GM23248 (cell line): Measurements from ENCODE around the gene MROH8. TPM values are rescaled to one million over a fixed set of nuclear protein-coding genes. Genes with fewer than 3 reads are reported as not detected.

Experiments used
- DNase-seq: peaks from one replicate; pipeline ENCODE4 v3.0.0-alpha.2; 2015
- H2AFZ ChIP-seq: fragments of 200-600 bp; sonication (generic); 2 replicates; pipeline ENCODE4 v1.6.1; 2016; ENCODE audit warnings: antibody characterized with exemption
- H3F3A ChIP-seq: fragments of 200-600 bp; sonication (generic); 2 replicates; pipeline ENCODE4 v1.6.1; 2016; ENCODE audit warnings: mild to moderate bottlenecking, antibody characterized with exemption, mixed run types; ENCODE audit not compliant: insufficient read depth
- H3K27ac ChIP-seq: fragments of 200-600 bp; sonication (generic); 2 replicates; pipeline ENCODE4 v1.5.1; 2016; ENCODE audit warnings: mild to moderate bottlenecking
- H3K27me3 ChIP-seq: fragments of 200-600 bp; sonication (generic); replicated peaks from 2 replicates; pipeline ENCODE4 v1.6.1; 2016; ENCODE audit warnings: mild to moderate bottlenecking; ENCODE audit not compliant: insufficient read depth
- H3K36me3 ChIP-seq: fragments of 200-600 bp; sonication (generic); 2 replicates; pipeline ENCODE4 v1.6.1; 2016; ENCODE audit warnings: low read depth, mild to moderate bottlenecking
- H3K4me1 ChIP-seq: fragments of 200-600 bp; sonication (generic); 2 replicates; pipeline ENCODE4 v1.6.1; 2016; ENCODE audit warnings: mild to moderate bottlenecking; ENCODE audit not compliant: insufficient read depth
- H3K4me2 ChIP-seq: fragments of 200-600 bp; sonication (generic); one replicate; pipeline ENCODE4 v1.6.1; 2016; ENCODE audit warnings: mild to moderate bottlenecking; ENCODE audit not compliant: unreplicated experiment
- H3K4me3 ChIP-seq: fragments of 200-600 bp; sonication (generic); 2 replicates; pipeline ENCODE4 v1.5.1; 2016; ENCODE audit warnings: mild to moderate bottlenecking
- H3K79me2 ChIP-seq: fragments of 200-600 bp; sonication (generic); 2 replicates; pipeline ENCODE4 v1.6.1; 2016; ENCODE audit warnings: mild to moderate bottlenecking; ENCODE audit not compliant: insufficient read depth
- H3K9ac ChIP-seq: fragments of 200-600 bp; sonication (generic); 2 replicates; pipeline ENCODE4 v1.6.1; 2016; ENCODE audit warnings: mild to moderate bottlenecking
- H3K9me2 ChIP-seq: fragments of 200-600 bp; sonication (generic); 2 replicates; pipeline ENCODE4 v1.6.1; 2016; ENCODE audit warnings: mixed run types, mild to moderate bottlenecking, moderate library complexity; ENCODE audit not compliant: insufficient read depth
- H3K9me3 ChIP-seq: fragments of 200-600 bp; sonication (generic); one replicate; pipeline ENCODE4 v1.6.1; 2017; ENCODE audit warnings: low read depth
- H4K20me1 ChIP-seq: fragments of 200-600 bp; sonication (generic); 2 replicates; pipeline ENCODE4 v1.6.0; 2016; ENCODE audit not compliant: insufficient read depth
- EZH2 ChIP-seq: fragments of 200-600 bp; sonication (generic); IDR thresholded peaks from 2 replicates; pipeline ENCODE4 v1.6.1; 2018; ENCODE audit warnings: antibody characterized with exemption, mild to moderate bottlenecking; ENCODE audit not compliant: insufficient read depth, poor library complexity, severe bottlenecking
- EZH2phosphoT487 ChIP-seq: fragments of 200-600 bp; sonication (generic); IDR thresholded peaks from 2 replicates; pipeline ENCODE4 v1.6.1; 2018; ENCODE audit warnings: antibody characterized with exemption, moderate library complexity, mild to moderate bottlenecking, low read depth; ENCODE audit not compliant: insufficient read depth
- WGBS, 2 experiments: methylation state at CpG; one replicate each; pipeline ENCODE4 v1.1.6; 2015 to 2017; ENCODE audit warnings: low lambda C conversion rate in 2 of 2, low coverage in 1 of 2; ENCODE audit errors: missing lambda C conversion rate in 2 of 2; 5-methylcytosine and 5-hydroxymethylcytosine counted together
- in situ Hi-C: fragments of 300-500 bp; cut with MboI; formaldehyde crosslinking; loops from 2 replicates; pipeline ENCODE4 v1.15.0; 2020
- polyA plus RNA-seq: library from polyadenylated mRNA; unstranded; fragments of >200 nt; fragmentation: Nextera tagmentation; extraction: Ambion mirVana; gene quantifications from 2 replicates; pipeline ENCODE4 v1.2.1, GENCODE V29; 2016
- total RNA-seq: library from RNA; depleted of rRNA; stranded (reverse); fragments of >200 nt; shearing (Covaris generic); gene quantifications from 2 replicates; pipeline ENCODE4 v1.2.3, GENCODE V29; 2014

MROH8 gene
- total and polyA plus RNA-seq, 2 experiments from 2014 or later, result 0.89 to 4.2 TPM

GRCh38 chr20:37209193-37209592 is 29.8 kb upstream of the MROH8 start:
- no peak for DNase-seq
- Histone ChIP-seq H3K9me2 (no peaks in the 10 kb centered on the region), H3K4me3 (no peak overlapping the region), H2AFZ (no peak overlapping the region), H3K4me1 (0 out of 2 replicates have a peak, but pooled peaks cover 4% of the 10 kb centered on the region), H4K20me1 (no peaks in the 10 kb centered on the region), H3K36me3 (peaks cover 36% of the 10 kb centered on the region), H3K79me2 (peaks cover 9% of the 10 kb centered on the region), H3K9me3 (no peaks in the 10 kb centered on the region), H3K9ac (no peak overlapping the region), H3K4me2 (no peak overlapping the region), H3F3A (peaks cover 6% of the 10 kb centered on the region), H3K27ac (no peak overlapping the region), H3K27me3 (no peaks in the 10 kb centered on the region)
- TF ChIP-seq EZH2phosphoT487, result no peak
- no peak for TF ChIP-seq EZH2
- in situ Hi-C loops, result no loop called here
- 96% methylated on average over 3 of the region's 3 CpGs for WGBS, 2 experiments

GRCh38 chr20:37207171-37207570 is 27.8 kb upstream of the MROH8 start:
- Histone ChIP-seq H3F3A (no peaks in the 10 kb centered on the region), H3K9ac (no peak overlapping the region), H2AFZ (no peak overlapping the region), H4K20me1 (no peaks in the 10 kb centered on the region), H3K4me3 (no peak overlapping the region), H3K4me2 (no peak overlapping the region), H3K9me2 (no peaks in the 10 kb centered on the region), H3K9me3 (no peaks in the 10 kb centered on the region), H3K27me3 (no peaks in the 10 kb centered on the region), H3K79me2 (peaks cover 20% of the 10 kb centered on the region), H3K4me1 (peaks cover 7% of the 10 kb centered on the region), H3K36me3 (peaks cover 26% of the 10 kb centered on the region), H3K27ac (no peak overlapping the region)
- WGBS, 2 experiments, result 97% methylated on average over 11 of the region's 11 CpGs
- in situ Hi-C loops, result no loop called here
- DNase-seq, result no peak
- TF ChIP-seq EZH2phosphoT487 (no peak), EZH2 (no peak)

- H2AFZ ChIP-seq, result no peak overlapping the region
- in situ Hi-C loops, result no loop called here
- WGBS, 2 experiments, result 48 to 54% methylated on average over 2 of the region's 2 CpGs
- H3K4me1 ChIP-seq, result peaks cover 16% of the 10 kb centered on the region
- no peak for DNase-seq
- H4K20me1 ChIP-seq, result no peaks in the 10 kb centered on the region
- H3K27me3 ChIP-seq, result no peaks in the 10 kb centered on the region
- H3K36me3 ChIP-seq, result peaks cover 26% of the 10 kb centered on the region
- no peak overlapping the region for H3K27ac ChIP-seq
- no peaks in the 10 kb centered on the region for H3K9me2 ChIP-seq
- H3F3A ChIP-seq, result peaks cover 13% of the 10 kb centered on the region
- peaks cover 23% of the 10 kb centered on the region for H3K79me2 ChIP-seq
- H3K9me3 ChIP-seq, result no peaks in the 10 kb centered on the region
- H3K4me2 ChIP-seq, result no peak overlapping the region
- TF ChIP-seq EZH2 (no peak), EZH2phosphoT487 (no peak)
- no peak overlapping the region for H3K4me3 ChIP-seq
- H3K9ac ChIP-seq, result no peak overlapping the region
Measured at GRCh38 chr20:37205794-37206193, 26.4 kb upstream of the MROH8 start.

GRCh38 chr20:37205130-37205529 is 25.8 kb upstream of the MROH8 start:
- Histone ChIP-seq H3K27ac (no peak overlapping the region), H3K27me3 (no peaks in the 10 kb centered on the region), H4K20me1 (no peaks in the 10 kb centered on the region), H2AFZ (no peak overlapping the region), H3F3A (peaks cover 13% of the 10 kb centered on the region), H3K4me3 (no peak overlapping the region), H3K9ac (no peak overlapping the region), H3K4me2 (no peak overlapping the region), H3K9me3 (no peaks in the 10 kb centered on the region), H3K9me2 (no peaks in the 10 kb centered on the region), H3K79me2 (peaks cover 30% of the 10 kb centered on the region), H3K36me3 (peaks cover 25% of the 10 kb centered on the region), H3K4me1 (peaks cover 16% of the 10 kb centered on the region)
- in situ Hi-C loops, result no loop called here
- DNase-seq, result no peak
- no peak for TF ChIP-seq EZH2
- TF ChIP-seq EZH2phosphoT487, result no peak
- 91 to 96% methylated on average over 6 of the region's 6 CpGs for WGBS, 2 experiments

- DNase-seq, result no peak
- Histone ChIP-seq H3K4me1 (peaks cover 16% of the 10 kb centered on the region), H3K36me3 (peaks cover 15% of the 10 kb centered on the region), H3K4me3 (no peak overlapping the region), H3K9me3 (no peaks in the 10 kb centered on the region), H4K20me1 (no peaks in the 10 kb centered on the region), H3K27me3 (no peaks in the 10 kb centered on the region), H3F3A (peaks cover 13% of the 10 kb centered on the region), H2AFZ (no peak overlapping the region), H3K4me2 (no peak overlapping the region), H3K79me2 (peaks cover 39% of the 10 kb centered on the region), H3K27ac (no peak overlapping the region), H3K9me2 (no peaks in the 10 kb centered on the region), H3K9ac (no peak overlapping the region)
- 55 to 63% methylated on average over 3 of the region's 3 CpGs for WGBS, 2 experiments
- in situ Hi-C loops, result no loop called here
- TF ChIP-seq EZH2phosphoT487 (no peak), EZH2 (no peak)
Measured at GRCh38 chr20:37204056-37204455, 24.7 kb upstream of the MROH8 start.
